ENCODE results near the gene ZNF471.

- TF ChIP-seq EZH2 (IDR thresholded peaks at IDR 0.05; ENCODE audit: insufficient read depth, poor library complexity, severe bottlenecking): no peak
- no peak for TF ChIP-seq EZH2phosphoT487 (IDR thresholded peaks at IDR 0.05; ENCODE audit: insufficient read depth, low read depth)
Observed at GRCh38 chr19:56507446-56508289, at the start of gene ZNF471.
